HepG2 (cell line): ENCODE results near the gene SPHK1. TPM values are rescaled to one million over a fixed set of nuclear protein-coding genes. Genes with fewer than 3 reads are reported as not detected.

Source experiments
- ATAC-seq: fragments of 200-7000 bp; cut with Tn5 transposase; 3 replicates; pipeline ENCODE4 v1.9.1; 2020; ENCODE audit warnings: mild to moderate bottlenecking, moderate library complexity
- BruUV-seq: library from RNA; stranded (reverse); fragments of 400-500 nt; replicated peaks from 2 replicates; lab custom pipeline; 2021; lab: Mats Ljungman, UMichigan
- CTCF ChIA-PET: fragments of 300-600 bp; formaldehyde crosslinking; extraction: SDS; loops from one replicate; lab custom pipeline; 2021; ENCODE audit warnings: low total read pairs, inconsistent platforms, low intra/inter-chr PET ratio; lab: Yijun Ruan, JAX
- POLR2A ChIA-PET: fragments of 350-600 bp; sonication (Branson Sonifier 250); formaldehyde crosslinking; loops from one replicate; lab custom pipeline; 2020; ENCODE audit warnings: antibody characterized with exemption, inconsistent platforms; lab: Yijun Ruan, JAX
- DNase-seq: peaks from one replicate; pipeline ENCODE4 v3.0.0-alpha.2; 2015; ENCODE audit warnings: low spot score
- FAIRE-seq: peaks from 3 replicates; lab custom pipeline; 2011; peaks lifted over from hg19 to GRCh38; lab: Jason Lieb, UNC
- H2AFZ ChIP-seq: one replicate; pipeline ENCODE4 v1.6.1; 2011; ENCODE audit warnings: low read length, inconsistent platforms
- H3K27ac ChIP-seq: fragments of 300-600 bp; 3 replicates; pipeline ENCODE4 v1.8.0; 2011; ENCODE audit warnings: mixed run types, mild to moderate bottlenecking, mixed read lengths, low read length, inconsistent platforms; ENCODE audit not compliant: insufficient read depth; ENCODE audit errors: extremely low read length
- H3K27me3 ChIP-seq, 2 experiments: fragments of 200-600 bp in 1 of 2; 2 replicates in 1 of 2; 3 replicates in 1 of 2; pipeline versions ENCODE4 v1.6.0 to v1.8.0; 2011; ENCODE audit warnings: low read length in 2 of 2, mild to moderate bottlenecking in 2 of 2, moderate library complexity in 2 of 2, inconsistent platforms in 1 of 2; ENCODE audit not compliant: insufficient read depth in 2 of 2, control insufficient read depth in 1 of 2
- H3K36me3 ChIP-seq, 2 experiments: fragments of 200-600 bp in 1 of 2; replicated peaks in 1 of 2; 2 replicates in 1 of 2; 3 replicates in 1 of 2; pipeline versions ENCODE4 v1.5.1 to v1.8.0; 2011; ENCODE audit warnings: low read length in 2 of 2, inconsistent platforms in 1 of 2; ENCODE audit not compliant: insufficient read depth in 2 of 2, control insufficient read depth in 1 of 2
- H3K4me1 ChIP-seq: 2 replicates; pipeline ENCODE4 v1.5.1; 2012; ENCODE audit warnings: low read length, inconsistent platforms; ENCODE audit not compliant: insufficient read depth
- H3K4me2 ChIP-seq: 2 replicates; pipeline ENCODE4 v1.6.0; 2011; ENCODE audit warnings: low read depth, low read length, inconsistent platforms
- H3K4me3 ChIP-seq, 3 experiments: fragments of 200-600 bp in 1 of 3; sonication (generic), shearing (Covaris generic) in 1 of 3; replicated peaks in 1 of 3; 2 replicates each; pipeline ENCODE4 v1.5.1; 2011 to 2016; ENCODE audit warnings: low read length in 3 of 3, inconsistent platforms in 2 of 3, low read depth in 2 of 3, mild to moderate bottlenecking in 2 of 3, control low read depth in 1 of 3, mixed read lengths in 1 of 3; ENCODE audit not compliant: insufficient read depth in 1 of 3
- H3K79me2 ChIP-seq: one replicate; pipeline ENCODE4 v1.6.1; 2011; ENCODE audit warnings: low read length, inconsistent platforms; ENCODE audit not compliant: insufficient read depth
- H3K9ac ChIP-seq: 2 replicates; pipeline ENCODE4 v1.6.0; 2011; ENCODE audit warnings: mild to moderate bottlenecking, low read depth, low read length, inconsistent platforms; ENCODE audit not compliant: insufficient read depth
- H3K9me3 ChIP-seq: 2 replicates; pipeline ENCODE4 v1.5.1; 2012; ENCODE audit warnings: mild to moderate bottlenecking, low read length
- H4K20me1 ChIP-seq: 2 replicates; pipeline ENCODE4 v1.6.0; 2011; ENCODE audit warnings: inconsistent platforms, mild to moderate bottlenecking, low read length, moderate library complexity; ENCODE audit not compliant: insufficient read depth
- CEBPG ChIP-seq: IDR thresholded peaks from 2 replicates; pipeline ENCODE4 v1.6.1; 2016
- HNRNPH1 ChIP-seq: fragments of 200-400 bp; formaldehyde crosslinking; optimal IDR thresholded peaks from 2 replicates; pipeline ENCODE3; 2017; ENCODE audit warnings: mild to moderate bottlenecking, low read depth, low read length
- HOXD1 ChIP-seq: sonication (generic); formaldehyde crosslinking; IDR thresholded peaks from 2 replicates; pipeline ENCODE4 v1.5.0; 2020; ENCODE audit warnings: missing genetic modification reagents
- NR3C1 ChIP-seq: sonication (generic); formaldehyde crosslinking; IDR thresholded peaks from 2 replicates; pipeline ENCODE4 v1.4.0; 2020; ENCODE audit warnings: missing genetic modification reagents
- REXO4 ChIP-seq: sonication (generic); formaldehyde crosslinking; IDR thresholded peaks from 2 replicates; pipeline ENCODE4 v1.8.0; 2022; ENCODE audit warnings: missing genetic modification reagents, mild to moderate bottlenecking, borderline replicate concordance
- TOPORS ChIP-seq: sonication (generic); formaldehyde crosslinking; IDR thresholded peaks from 2 replicates; pipeline ENCODE4 v1.8.0; 2023; ENCODE audit warnings: mild to moderate bottlenecking, missing genetic modification reagents
- ZNF772 ChIP-seq: sonication (generic); formaldehyde crosslinking; IDR thresholded peaks from 2 replicates; pipeline ENCODE4 v1.5.0; 2020; ENCODE audit warnings: mild to moderate bottlenecking, missing genetic modification reagents
- ZNF777 ChIP-seq: sonication (generic); formaldehyde crosslinking; IDR thresholded peaks from 2 replicates; pipeline ENCODE4 v1.4.0; 2020; ENCODE audit warnings: missing genetic modification reagents
- WGBS: methylation state at CpG from one replicate; pipeline ENCODE4 v1.1.6; 2017; ENCODE audit warnings: low lambda C conversion rate; 5-methylcytosine and 5-hydroxymethylcytosine counted together
- in situ Hi-C: cut with HindIII; loops from 2 replicates; pipeline ENCODE4 v1.10.0; 2017; ENCODE audit warnings: low pct_unique_long_range_greater_than_20kb; ENCODE audit not compliant: extremely low pct_ligation_motif_present
- intact Hi-C: fragments of 100-400 bp; cut with micrococcal nuclease; formaldehyde crosslinking; loops from one replicate; pipeline ENCODE4 v1.10.0; 2022; ENCODE audit not compliant: unreplicated experiment
- polyA plus RNA-seq, 8 experiments: library from polyadenylated mRNA; depleted of rRNA in 3 of 8; stranded (reverse) in 7 of 8; unstranded in 1 of 8; fragments of >200 nt; fragmentation: Illumina TruSeq in 4 of 8; extraction: Trizol in 4 of 8; gene quantifications; 2 replicates each; pipeline versions ENCODE4 v1.2.1 to v1.2.3, GENCODE V29; 2011 to 2016; ENCODE audit warnings: low read depth in 4 of 8, missing spikeins in 1 of 8, mixed read lengths in 1 of 8; ENCODE audit not compliant: insufficient read depth in 1 of 8
- total RNA-seq, 5 experiments: library from RNA; depleted of rRNA; stranded (reverse); fragments of >200 nt; fragmentation: Illumina TruSeq; extraction: Trizol; gene quantifications; 2 replicates each; pipeline ENCODE4 v1.2.3, GENCODE V29; 2016; ENCODE audit warnings: low read depth in 1 of 5
- TF ChIP-seq, protein P1 (sequence below): sonication (generic); formaldehyde crosslinking; IDR thresholded peaks from 2 replicates; pipeline ENCODE4 v1.4.0; 2020; ENCODE audit warnings: missing genetic modification reagents, borderline replicate concordance
- TF ChIP-seq, protein P2 (sequence below): sonication (generic); formaldehyde crosslinking; IDR thresholded peaks from 2 replicates; pipeline ENCODE4 v1.5.0; 2020; ENCODE audit warnings: missing genetic modification reagents
- TF ChIP-seq, protein P3 (sequence below): sonication (generic); formaldehyde crosslinking; IDR thresholded peaks from 2 replicates; pipeline ENCODE4 v1.4.0; 2020; ENCODE audit warnings: missing genetic modification reagents, borderline replicate concordance
- TF ChIP-seq, protein P4 (sequence below): sonication (generic); formaldehyde crosslinking; IDR thresholded peaks from 2 replicates; pipeline ENCODE4 v1.4.0; 2020; ENCODE audit warnings: mild to moderate bottlenecking, missing genetic modification reagents
- TF ChIP-seq, protein P5 (sequence below): sonication (generic); formaldehyde crosslinking; conservative IDR thresholded peaks from 2 replicates; pipeline ENCODE4 v1.8.0; 2022; ENCODE audit warnings: mild to moderate bottlenecking, moderate library complexity, missing genetic modification reagents
- TF ChIP-seq, protein P6 (sequence below): sonication (generic); formaldehyde crosslinking; IDR thresholded peaks from 2 replicates; pipeline ENCODE4 v1.5.0; 2020; ENCODE audit warnings: missing genetic modification reagents, mild to moderate bottlenecking, borderline replicate concordance

Gene SPHK1
- total and polyA plus RNA-seq, 2 of the 13 experiments (the other 11 are each of a cell fraction or from before 2014, with no cell fraction given) = 129 to 160 TPM

DNA sequence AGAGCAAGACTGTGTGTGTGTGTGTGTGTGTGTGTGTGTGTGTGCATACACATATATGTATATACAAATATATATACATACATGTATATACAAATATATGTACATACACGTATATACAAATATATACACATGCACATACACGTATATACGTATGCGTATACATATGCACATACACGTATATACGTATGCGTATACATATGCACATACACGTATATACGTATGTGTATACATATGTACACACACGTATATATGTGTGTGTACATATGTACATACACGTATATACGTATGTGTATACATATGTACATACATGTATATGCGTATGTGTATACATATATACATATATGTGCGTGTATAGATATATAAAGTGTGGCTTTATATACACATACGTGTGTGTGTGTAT lies 31.4 kb downstream of the SPHK1 start:
- POLR2A ChIA-PET = no interaction called here
- no peaks in the 10 kb centered on the region for H3K9me3 ChIP-seq
- FAIRE-seq (no peak), ATAC-seq (no peak), DNase-seq (no peak)
- CTCF ChIA-PET = no interaction called here
- in situ Hi-C loops (no loop called here), intact Hi-C loops (no loop called here)
- no peak overlapping the region for H3K4me3 ChIP-seq
- no peak overlapping the region for H3K4me2 ChIP-seq
- H3K79me2 ChIP-seq = peaks cover 79% of the 10 kb centered on the region
- no peak overlapping the region for H3K9ac ChIP-seq
- H2AFZ ChIP-seq = no peak overlapping the region
- H3K36me3 ChIP-seq = peaks cover 8 to 46% of the 10 kb centered on the region in 2 experiments; a peak in 4 of 5 replicates
- no TSS peak for BruUV-seq
- TF ChIP-seq, protein P1, sequence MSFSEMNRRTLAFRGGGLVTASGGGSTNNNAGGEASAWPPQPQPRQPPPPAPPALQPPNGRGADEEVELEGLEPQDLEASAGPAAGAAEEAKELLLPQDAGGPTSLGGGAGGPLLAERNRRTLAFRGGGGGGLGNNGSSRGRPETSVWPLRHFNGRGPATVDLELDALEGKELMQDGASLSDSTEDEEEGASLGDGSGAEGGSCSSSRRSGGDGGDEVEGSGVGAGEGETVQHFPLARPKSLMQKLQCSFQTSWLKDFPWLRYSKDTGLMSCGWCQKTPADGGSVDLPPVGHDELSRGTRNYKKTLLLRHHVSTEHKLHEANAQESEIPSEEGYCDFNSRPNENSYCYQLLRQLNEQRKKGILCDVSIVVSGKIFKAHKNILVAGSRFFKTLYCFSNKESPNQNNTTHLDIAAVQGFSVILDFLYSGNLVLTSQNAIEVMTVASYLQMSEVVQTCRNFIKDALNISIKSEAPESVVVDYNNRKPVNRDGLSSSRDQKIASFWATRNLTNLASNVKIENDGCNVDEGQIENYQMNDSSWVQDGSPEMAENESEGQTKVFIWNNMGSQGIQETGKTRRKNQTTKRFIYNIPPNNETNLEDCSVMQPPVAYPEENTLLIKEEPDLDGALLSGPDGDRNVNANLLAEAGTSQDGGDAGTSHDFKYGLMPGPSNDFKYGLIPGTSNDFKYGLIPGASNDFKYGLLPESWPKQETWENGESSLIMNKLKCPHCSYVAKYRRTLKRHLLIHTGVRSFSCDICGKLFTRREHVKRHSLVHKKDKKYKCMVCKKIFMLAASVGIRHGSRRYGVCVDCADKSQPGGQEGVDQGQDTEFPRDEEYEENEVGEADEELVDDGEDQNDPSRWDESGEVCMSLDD (CRISPR knock-in tag) = no peak
- TF ChIP-seq NR3C1 = no peak
- TF ChIP-seq HOXD1 (CRISPR knock-in tag) = no peak
- TF ChIP-seq, protein P2, sequence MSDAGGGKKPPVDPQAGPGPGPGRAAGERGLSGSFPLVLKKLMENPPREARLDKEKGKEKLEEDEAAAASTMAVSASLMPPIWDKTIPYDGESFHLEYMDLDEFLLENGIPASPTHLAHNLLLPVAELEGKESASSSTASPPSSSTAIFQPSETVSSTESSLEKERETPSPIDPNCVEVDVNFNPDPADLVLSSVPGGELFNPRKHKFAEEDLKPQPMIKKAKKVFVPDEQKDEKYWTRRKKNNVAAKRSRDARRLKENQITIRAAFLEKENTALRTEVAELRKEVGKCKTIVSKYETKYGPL (CRISPR knock-in tag) = no peak
- no peak for TF ChIP-seq ZNF777 (CRISPR knock-in tag)
- TF ChIP-seq, protein P3, sequence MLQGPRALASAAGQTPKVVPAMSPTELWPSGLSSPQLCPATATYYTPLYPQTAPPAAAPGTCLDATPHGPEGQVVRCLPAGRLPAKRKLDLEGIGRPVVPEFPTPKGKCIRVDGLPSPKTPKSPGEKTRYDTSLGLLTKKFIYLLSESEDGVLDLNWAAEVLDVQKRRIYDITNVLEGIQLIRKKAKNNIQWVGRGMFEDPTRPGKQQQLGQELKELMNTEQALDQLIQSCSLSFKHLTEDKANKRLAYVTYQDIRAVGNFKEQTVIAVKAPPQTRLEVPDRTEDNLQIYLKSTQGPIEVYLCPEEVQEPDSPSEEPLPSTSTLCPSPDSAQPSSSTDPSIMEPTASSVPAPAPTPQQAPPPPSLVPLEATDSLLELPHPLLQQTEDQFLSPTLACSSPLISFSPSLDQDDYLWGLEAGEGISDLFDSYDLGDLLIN (CRISPR knock-in tag) = no peak
- TF ChIP-seq HNRNPH1 = no peak
- TF ChIP-seq TOPORS = no peak
- TF ChIP-seq CEBPG = no peak
- TF ChIP-seq, protein P4, sequence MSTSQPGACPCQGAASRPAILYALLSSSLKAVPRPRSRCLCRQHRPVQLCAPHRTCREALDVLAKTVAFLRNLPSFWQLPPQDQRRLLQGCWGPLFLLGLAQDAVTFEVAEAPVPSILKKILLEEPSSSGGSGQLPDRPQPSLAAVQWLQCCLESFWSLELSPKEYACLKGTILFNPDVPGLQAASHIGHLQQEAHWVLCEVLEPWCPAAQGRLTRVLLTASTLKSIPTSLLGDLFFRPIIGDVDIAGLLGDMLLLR = no peak
- TF ChIP-seq, protein P5, sequence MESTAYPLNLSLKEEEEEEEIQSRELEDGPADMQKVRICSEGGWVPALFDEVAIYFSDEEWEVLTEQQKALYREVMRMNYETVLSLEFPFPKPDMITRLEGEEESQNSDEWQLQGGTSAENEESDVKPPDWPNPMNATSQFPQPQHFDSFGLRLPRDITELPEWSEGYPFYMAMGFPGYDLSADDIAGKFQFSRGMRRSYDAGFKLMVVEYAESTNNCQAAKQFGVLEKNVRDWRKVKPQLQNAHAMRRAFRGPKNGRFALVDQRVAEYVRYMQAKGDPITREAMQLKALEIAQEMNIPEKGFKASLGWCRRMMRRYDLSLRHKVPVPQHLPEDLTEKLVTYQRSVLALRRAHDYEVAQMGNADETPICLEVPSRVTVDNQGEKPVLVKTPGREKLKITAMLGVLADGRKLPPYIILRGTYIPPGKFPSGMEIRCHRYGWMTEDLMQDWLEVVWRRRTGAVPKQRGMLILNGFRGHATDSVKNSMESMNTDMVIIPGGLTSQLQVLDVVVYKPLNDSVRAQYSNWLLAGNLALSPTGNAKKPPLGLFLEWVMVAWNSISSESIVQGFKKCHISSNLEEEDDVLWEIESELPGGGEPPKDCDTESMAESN (CRISPR knock-in tag) = no peak
- TF ChIP-seq ZNF772 (CRISPR knock-in tag) = no peak
- TF ChIP-seq REXO4 (CRISPR knock-in tag) = no peak
- TF ChIP-seq, protein P6, sequence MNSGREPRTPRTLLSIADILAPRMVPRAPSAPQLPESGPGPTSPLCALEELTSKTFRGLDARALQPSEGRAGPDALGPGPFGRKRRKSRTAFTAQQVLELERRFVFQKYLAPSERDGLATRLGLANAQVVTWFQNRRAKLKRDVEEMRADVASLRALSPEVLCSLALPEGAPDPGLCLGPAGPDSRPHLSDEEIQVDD (CRISPR knock-in tag) = no peak
- H3K4me1 ChIP-seq = no peaks in the 10 kb centered on the region
- H3K27me3 ChIP-seq = no peaks in the 10 kb centered on the region
- 88% methylated on average over 15 of the region's 15 CpGs for WGBS
- no peak overlapping the region for H3K27ac ChIP-seq
- peaks cover 29% of the 10 kb centered on the region; the same call in 1 of the 2 replicates for H4K20me1 ChIP-seq
